Measurements from ENCODE around the gene VN1R2. TPM values are rescaled to one million over a fixed set of nuclear protein-coding genes. Genes with fewer than 3 reads are reported as not detected.
"Not testable (repeated sequence)": the region's sequence is repeated elsewhere in the genome, so short reads cannot be mapped to it uniquely, and the experiment has no call there.

The VN1R2 gene
- total RNA-seq: not detected in 2 replicates

- H3K27me3 ChIP-seq (ENCODE audit: control insufficient read depth, insufficient read depth, low read length); H3K36me3 ChIP-seq (ENCODE audit: control insufficient read depth, insufficient read depth, low read length); DNase-seq (ENCODE audit: low read depth); H3K4me3 ChIP-seq (ENCODE audit: low read depth, low read length): not testable (repeated sequence)
These were observed at the start of gene VN1R2 for GRCh38 chr19:53257715-53258342. VN1R2 (plus strand) TSS chr19:53258292; CDS start chr19:53258376, 84 bp downstream.

DNA sequence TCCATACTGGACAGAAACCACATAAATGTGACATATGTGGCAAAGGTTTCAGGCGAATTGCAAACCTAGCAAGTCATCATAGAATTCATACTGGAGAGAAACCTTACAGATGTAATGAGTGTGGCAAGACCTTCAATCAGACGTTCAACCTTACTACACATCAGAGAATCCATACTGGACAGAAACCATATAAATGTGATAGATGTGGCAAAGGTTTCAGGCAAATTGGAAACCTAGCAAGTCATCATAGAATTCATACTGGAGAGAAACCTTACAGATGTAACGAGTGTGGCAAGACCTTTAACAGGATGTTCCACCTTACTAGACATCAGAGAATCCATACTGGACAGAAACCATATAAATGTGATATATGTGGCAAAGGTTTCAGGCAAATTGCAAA, 46.5 kb upstream of the VN1R2 start:
- H3K4me3 ChIP-seq (ENCODE audit: low read depth, low read length); DNase-seq (ENCODE audit: low read depth); H3K36me3 ChIP-seq (ENCODE audit: control insufficient read depth, insufficient read depth, low read length); H3K27me3 ChIP-seq (ENCODE audit: control insufficient read depth, insufficient read depth, low read length): not testable (repeated sequence)

DNA sequence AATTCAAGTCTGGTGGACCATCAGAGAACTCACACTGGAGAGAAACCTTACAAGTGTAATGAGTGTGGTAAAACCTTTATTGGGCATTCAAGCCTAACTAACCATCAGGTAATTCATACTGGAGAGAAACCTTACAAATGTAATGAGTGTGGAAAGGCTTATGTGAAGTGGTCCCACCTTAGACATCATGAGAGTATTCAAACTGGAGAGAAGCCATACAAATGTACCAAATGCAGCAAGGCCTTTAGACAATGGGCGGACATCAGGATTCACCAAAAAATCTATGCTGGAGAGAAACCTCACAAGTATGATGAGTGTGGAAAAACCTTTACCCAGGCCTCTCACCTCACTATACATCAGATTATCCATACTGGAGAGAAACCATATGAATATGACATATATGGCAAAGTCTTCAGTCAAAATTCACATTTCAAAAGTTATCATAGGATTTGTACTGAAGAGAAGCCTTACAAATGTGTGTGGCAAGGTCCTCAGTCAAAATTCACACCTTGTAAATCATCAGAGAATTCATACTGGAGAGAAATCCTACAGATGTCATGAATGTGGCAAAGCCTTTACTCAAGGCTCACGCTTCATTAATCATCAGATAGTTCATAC, 45.3 kb upstream of the VN1R2 start:
- TF ChIP-seq, protein P1, sequence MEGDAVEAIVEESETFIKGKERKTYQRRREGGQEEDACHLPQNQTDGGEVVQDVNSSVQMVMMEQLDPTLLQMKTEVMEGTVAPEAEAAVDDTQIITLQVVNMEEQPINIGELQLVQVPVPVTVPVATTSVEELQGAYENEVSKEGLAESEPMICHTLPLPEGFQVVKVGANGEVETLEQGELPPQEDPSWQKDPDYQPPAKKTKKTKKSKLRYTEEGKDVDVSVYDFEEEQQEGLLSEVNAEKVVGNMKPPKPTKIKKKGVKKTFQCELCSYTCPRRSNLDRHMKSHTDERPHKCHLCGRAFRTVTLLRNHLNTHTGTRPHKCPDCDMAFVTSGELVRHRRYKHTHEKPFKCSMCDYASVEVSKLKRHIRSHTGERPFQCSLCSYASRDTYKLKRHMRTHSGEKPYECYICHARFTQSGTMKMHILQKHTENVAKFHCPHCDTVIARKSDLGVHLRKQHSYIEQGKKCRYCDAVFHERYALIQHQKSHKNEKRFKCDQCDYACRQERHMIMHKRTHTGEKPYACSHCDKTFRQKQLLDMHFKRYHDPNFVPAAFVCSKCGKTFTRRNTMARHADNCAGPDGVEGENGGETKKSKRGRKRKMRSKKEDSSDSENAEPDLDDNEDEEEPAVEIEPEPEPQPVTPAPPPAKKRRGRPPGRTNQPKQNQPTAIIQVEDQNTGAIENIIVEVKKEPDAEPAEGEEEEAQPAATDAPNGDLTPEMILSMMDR (IDR thresholded peaks at IDR 0.05; ENCODE audit: insufficient read depth, low read length, poor library complexity, severe bottlenecking): no peak
- H3K4me3 ChIP-seq (ENCODE audit: low read depth, low read length): no peak overlapping the region
- H3K27me3 ChIP-seq (ENCODE audit: control insufficient read depth, insufficient read depth, low read length): no peaks in the 10 kb centered on the region
- DNase-seq (ENCODE audit: low read depth): no peak
- no peaks in the 10 kb centered on the region for H3K36me3 ChIP-seq (ENCODE audit: control insufficient read depth, insufficient read depth, low read length)

GRCh38 chr19:53222716-53223115, 35.4 kb upstream of the VN1R2 start:
- not testable (repeated sequence) for H3K27me3 ChIP-seq (ENCODE audit: control insufficient read depth, insufficient read depth, low read length); H3K4me3 ChIP-seq (ENCODE audit: low read depth, low read length); DNase-seq (ENCODE audit: low read depth); H3K36me3 ChIP-seq (ENCODE audit: control insufficient read depth, insufficient read depth, low read length)

DNA sequence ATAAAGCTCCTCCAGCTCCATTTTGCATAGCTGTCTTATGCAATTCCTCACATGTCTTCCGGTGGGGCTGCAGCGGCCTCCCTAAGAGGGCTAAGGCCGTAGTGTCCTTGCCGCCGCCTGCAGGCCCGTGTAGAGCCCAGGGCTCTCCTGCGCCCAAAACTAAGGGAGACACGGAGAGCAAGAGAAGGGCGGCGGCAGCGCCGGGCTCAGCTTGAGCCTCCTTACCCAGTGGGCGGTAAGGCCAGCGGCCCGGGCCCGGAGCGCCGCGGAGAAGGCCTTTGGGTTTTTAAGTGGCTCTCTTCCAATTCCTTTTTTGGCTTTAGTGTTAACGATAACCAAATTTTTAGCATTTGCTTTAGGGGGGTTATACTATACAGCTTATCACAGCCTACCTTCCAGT, 33.5 kb upstream of the VN1R2 start:
- H3K27me3 ChIP-seq (ENCODE audit: control insufficient read depth, insufficient read depth, low read length): no peaks in the 10 kb centered on the region
- H3K36me3 ChIP-seq (ENCODE audit: control insufficient read depth, insufficient read depth, low read length): no peaks in the 10 kb centered on the region
- H3K4me3 ChIP-seq (ENCODE audit: low read depth, low read length): no peak overlapping the region
- no peak for DNase-seq (ENCODE audit: low read depth)
- TF ChIP-seq, protein P1 (IDR thresholded peaks at IDR 0.05; ENCODE audit: insufficient read depth, low read length, poor library complexity, severe bottlenecking): no peak

- Histone ChIP-seq H3K4me3 (ENCODE audit: low read depth, low read length) (no peak overlapping the region), H3K36me3 (ENCODE audit: control insufficient read depth, insufficient read depth, low read length) (no peaks in the 10 kb centered on the region), H3K27me3 (ENCODE audit: control insufficient read depth, insufficient read depth, low read length) (no peaks in the 10 kb centered on the region)
- TF ChIP-seq, protein P1 (IDR thresholded peaks at IDR 0.05; ENCODE audit: insufficient read depth, low read length, poor library complexity, severe bottlenecking): no peak
- DNase-seq (ENCODE audit: low read depth): no peak
These were observed 20.8 kb upstream of the VN1R2 start for GRCh38 chr19:53237114-53237777.

DNA sequence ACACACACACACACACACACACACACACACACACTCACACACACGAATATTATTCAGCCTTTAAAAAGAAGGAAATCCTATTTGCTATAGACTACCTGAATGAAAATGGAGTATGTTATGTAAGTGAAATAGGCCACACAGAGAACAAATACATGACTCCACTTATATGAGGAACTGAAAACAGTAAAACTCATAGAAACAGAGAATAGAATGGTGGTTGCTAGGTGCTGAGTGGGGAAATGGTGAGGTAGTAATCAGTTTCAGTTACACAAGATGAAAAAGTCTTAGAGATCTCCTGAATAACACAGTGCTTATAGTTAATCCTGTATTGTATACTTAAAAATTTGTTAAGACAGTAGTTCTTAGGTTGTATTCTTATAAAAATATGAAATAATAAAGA, 11.6 kb upstream of the VN1R2 start:
- H3K36me3 ChIP-seq (ENCODE audit: control insufficient read depth, insufficient read depth, low read length): no peaks in the 10 kb centered on the region
- no peak for DNase-seq (ENCODE audit: low read depth)
- no peaks in the 10 kb centered on the region for H3K27me3 ChIP-seq (ENCODE audit: control insufficient read depth, insufficient read depth, low read length)
- TF ChIP-seq, protein P1 (IDR thresholded peaks at IDR 0.05; ENCODE audit: insufficient read depth, low read length, poor library complexity, severe bottlenecking): no peak
- no peak overlapping the region for H3K4me3 ChIP-seq (ENCODE audit: low read depth, low read length)

Data from kidney epithelial cell (primary cell).